HepG2 (cell line): Measurements from ENCODE around the gene CRAT. TPM values are rescaled to one million over a fixed set of nuclear protein-coding genes. Genes with fewer than 3 reads are reported as not detected.

Experiments used
- ADNP ChIP-seq: sonication (generic); formaldehyde crosslinking; IDR thresholded peaks from 2 replicates; pipeline ENCODE4 v1.4.0; 2020; ENCODE audit warnings: missing genetic modification reagents
- ETV6 ChIP-seq: sonication (generic); formaldehyde crosslinking; conservative IDR thresholded peaks from 2 replicates; pipeline ENCODE4 v1.4.0; 2020; ENCODE audit warnings: missing genetic modification reagents
- FOXO4 ChIP-seq: sonication (generic); formaldehyde crosslinking; conservative IDR thresholded peaks from 2 replicates; pipeline ENCODE4 v1.8.1; 2023; ENCODE audit warnings: missing genetic modification reagents
- HCFC1 ChIP-seq: fragments of 150-350 bp; IDR thresholded peaks from 2 replicates; pipeline ENCODE4 v1.6.1; 2014; ENCODE audit warnings: low read depth, low read length
- HMGXB4 ChIP-seq, 2 experiments: sonication (generic) in 1 of 2; formaldehyde crosslinking in 1 of 2; IDR thresholded peaks; 2 replicates each; pipeline versions ENCODE4 v1.4.0 to v1.6.1; 2018 to 2020; ENCODE audit warnings: missing genetic modification reagents in 2 of 2, borderline replicate concordance in 1 of 2, low read depth in 1 of 2, mild to moderate bottlenecking in 1 of 2, missing biosample characterization in 1 of 2
- MAF1 ChIP-seq: sonication (generic); formaldehyde crosslinking; IDR thresholded peaks from 2 replicates; pipeline ENCODE4 v1.5.0; 2020; ENCODE audit warnings: missing genetic modification reagents, borderline replicate concordance
- MXD1 ChIP-seq: sonication (generic); formaldehyde crosslinking; IDR thresholded peaks from 2 replicates; pipeline ENCODE4 v1.4.0; 2020; ENCODE audit warnings: mild to moderate bottlenecking, missing genetic modification reagents
- NR2C2 ChIP-seq: sonication (generic); formaldehyde crosslinking; IDR thresholded peaks from 2 replicates; pipeline ENCODE4 v1.4.0; 2020; ENCODE audit warnings: missing genetic modification reagents, mild to moderate bottlenecking, moderate library complexity, borderline replicate concordance
- NR2F6 ChIP-seq, 2 experiments: IDR thresholded peaks; 2 replicates each; pipeline ENCODE4 v1.6.1; 2016; ENCODE audit warnings: antibody characterized with exemption in 1 of 2, mild to moderate bottlenecking in 1 of 2
- PBX3 ChIP-seq: sonication (generic); formaldehyde crosslinking; IDR thresholded peaks from 2 replicates; pipeline ENCODE4 v1.8.1; 2023; ENCODE audit warnings: missing genetic modification reagents, inconsistent platforms, borderline replicate concordance
- POGZ ChIP-seq: sonication (generic); formaldehyde crosslinking; IDR thresholded peaks from 2 replicates; pipeline ENCODE4 v1.4.0; 2020; ENCODE audit warnings: mild to moderate bottlenecking, missing genetic modification reagents
- PRDM4 ChIP-seq: sonication (generic); formaldehyde crosslinking; IDR thresholded peaks from 2 replicates; pipeline ENCODE4 v1.9.0; 2021; ENCODE audit warnings: missing genetic modification reagents, borderline replicate concordance
- REXO4 ChIP-seq: sonication (generic); formaldehyde crosslinking; IDR thresholded peaks from 2 replicates; pipeline ENCODE4 v1.8.0; 2022; ENCODE audit warnings: missing genetic modification reagents, mild to moderate bottlenecking, borderline replicate concordance
- SP4 ChIP-seq: sonication (generic); formaldehyde crosslinking; IDR thresholded peaks from 2 replicates; pipeline ENCODE4 v1.8.1; 2023; ENCODE audit warnings: mild to moderate bottlenecking, missing genetic modification reagents
- ZBTB49 ChIP-seq: sonication (generic); formaldehyde crosslinking; IDR thresholded peaks from 2 replicates; pipeline ENCODE4 v1.4.0; 2020; ENCODE audit warnings: missing genetic modification reagents, borderline replicate concordance
- ZFP90 ChIP-seq: sonication (generic); formaldehyde crosslinking; IDR thresholded peaks from 2 replicates; pipeline ENCODE4 v1.8.0; 2022; ENCODE audit warnings: missing genetic modification reagents, mild to moderate bottlenecking, inconsistent platforms, borderline replicate concordance
- ZMYM4 ChIP-seq: sonication (generic); formaldehyde crosslinking; IDR thresholded peaks from 2 replicates; pipeline ENCODE4 v1.8.1; 2023; ENCODE audit warnings: mild to moderate bottlenecking, missing genetic modification reagents
- ZNF335 ChIP-seq: sonication (generic); formaldehyde crosslinking; IDR thresholded peaks from 2 replicates; pipeline ENCODE4 v1.4.0; 2020; ENCODE audit warnings: missing genetic modification reagents
- ZNF530 ChIP-seq: sonication (generic); formaldehyde crosslinking; IDR thresholded peaks from 2 replicates; pipeline ENCODE4 v1.5.0; 2020; ENCODE audit warnings: low read depth, mild to moderate bottlenecking, missing genetic modification reagents
- ZNF615 ChIP-seq: sonication (generic); formaldehyde crosslinking; IDR thresholded peaks from 2 replicates; pipeline ENCODE4 v1.5.0; 2020; ENCODE audit warnings: mild to moderate bottlenecking, missing genetic modification reagents, borderline replicate concordance
- polyA plus RNA-seq, 8 experiments: library from polyadenylated mRNA; depleted of rRNA in 3 of 8; stranded (reverse) in 7 of 8; unstranded in 1 of 8; fragments of >200 nt; fragmentation: Illumina TruSeq in 4 of 8; extraction: Trizol in 4 of 8; gene quantifications; 2 replicates each; pipeline versions ENCODE4 v1.2.1 to v1.2.3, GENCODE V29; 2011 to 2016; ENCODE audit warnings: low read depth in 4 of 8, missing spikeins in 1 of 8, mixed read lengths in 1 of 8; ENCODE audit not compliant: insufficient read depth in 1 of 8
- total RNA-seq, 5 experiments: library from RNA; depleted of rRNA; stranded (reverse); fragments of >200 nt; fragmentation: Illumina TruSeq; extraction: Trizol; gene quantifications; 2 replicates each; pipeline ENCODE4 v1.2.3, GENCODE V29; 2016; ENCODE audit warnings: low read depth in 1 of 5

The CRAT gene
- total and polyA plus RNA-seq, 2 of the 13 experiments (the other 11 are each of a cell fraction or from before 2014, with no cell fraction given): 26.1 to 26.6 TPM

- TF ChIP-seq HMGXB4 (CRISPR knock-in tag; IDR thresholded peaks at IDR 0.05; ENCODE audit: borderline replicate concordance in 1 of 2, low read depth in 1 of 2) (peak; percentile 17 to 45; a peak in 2 of 4 replicates), FOXO4 (CRISPR knock-in tag) (no peak), NR2C2 (CRISPR knock-in tag) (peak; percentile 86), SP4 (peak; percentile 76), NR2F6 (IDR thresholded peaks at IDR 0.05) (peak; percentile 84), NR2F6 (CRISPR knock-in tag; IDR thresholded peaks at IDR 0.05) (peak; percentile 92), ADNP (CRISPR knock-in tag) (no peak), ZNF615 (CRISPR knock-in tag) (no peak), ZFP90 (CRISPR knock-in tag) (0 out of 2 replicates have a peak, but pooled peaks have one; percentile 51), ZNF530 (no peak), MXD1 (no peak), MAF1 (CRISPR knock-in tag) (no peak), REXO4 (no peak), ETV6 (no peak), PBX3 (CRISPR knock-in tag) (no peak), ZMYM4 (CRISPR knock-in tag) (peak; percentile 80), POGZ (CRISPR knock-in tag) (peak; percentile 63; the same call in 1 of the 2 replicates), PRDM4 (CRISPR knock-in tag) (no peak), ZBTB49 (CRISPR knock-in tag) (no peak), ZNF335 (CRISPR knock-in tag) (peak; percentile 48; the same call in 1 of the 2 replicates), HCFC1 (no peak)
Measured at GRCh38 chr9:129064499-129064908, 46.1 kb downstream of the CRAT start (continued).
